Activated gamma-delta T cell (primary cell): ENCODE data around the gene UNC13B.

ENCODE experiments used
- DNase-seq: peaks from one replicate; lab custom pipeline; 2025; lab: John Stamatoyannopoulos, UW

Gene UNC13B

GRCh38 chr9:35431467-35431866 lies 269.7 kb downstream of the UNC13B start:
- no peak for DNase-seq

DNA sequence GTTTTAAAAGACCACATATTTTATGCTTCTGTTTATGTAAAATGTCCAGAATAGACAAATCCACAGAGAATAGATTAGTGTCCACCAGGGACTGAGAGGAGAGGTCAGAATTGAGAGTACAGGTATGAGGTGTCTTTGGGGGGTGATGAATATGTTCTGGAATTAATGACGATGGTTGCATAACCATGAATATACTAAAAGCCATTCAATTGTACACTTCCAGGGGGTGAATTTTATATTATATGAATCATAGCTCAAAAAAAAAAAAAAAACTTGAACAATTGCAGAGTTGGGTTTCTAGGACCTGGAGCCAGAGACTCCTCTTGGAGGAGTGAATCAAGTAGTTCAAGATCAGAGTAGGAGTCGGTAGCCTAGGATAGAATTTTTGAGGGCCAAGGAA lies 270.3 kb downstream of the UNC13B start:
- no peak for DNase-seq

DNA sequence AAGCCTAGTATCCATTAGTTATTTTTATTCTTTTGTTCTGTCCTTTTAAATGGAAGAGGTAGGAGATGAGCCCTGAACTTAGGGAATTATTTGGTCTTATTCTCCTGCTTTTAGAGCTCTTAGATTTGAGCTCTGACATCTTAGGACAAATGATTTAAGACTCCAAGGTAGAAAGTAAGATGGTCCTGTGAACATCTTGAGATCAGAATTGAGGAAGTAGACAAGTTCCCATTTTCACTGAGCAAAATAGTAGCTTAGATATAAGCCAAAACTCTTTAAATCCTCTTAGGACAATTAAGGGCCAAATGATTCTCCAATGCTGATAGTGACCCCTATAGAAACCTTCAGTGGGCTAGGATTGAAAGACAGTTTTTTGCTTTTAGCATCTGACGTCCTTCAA lies 275.1 kb downstream of the UNC13B start:
- no peak for DNase-seq

GRCh38 chr9:35446012-35446411 lies 284.2 kb downstream of the UNC13B start:
- no peak for DNase-seq

- DNase-seq: no peak
These were observed 286.7 kb downstream of the UNC13B start for GRCh38 chr9:35448496-35448895.

DNA sequence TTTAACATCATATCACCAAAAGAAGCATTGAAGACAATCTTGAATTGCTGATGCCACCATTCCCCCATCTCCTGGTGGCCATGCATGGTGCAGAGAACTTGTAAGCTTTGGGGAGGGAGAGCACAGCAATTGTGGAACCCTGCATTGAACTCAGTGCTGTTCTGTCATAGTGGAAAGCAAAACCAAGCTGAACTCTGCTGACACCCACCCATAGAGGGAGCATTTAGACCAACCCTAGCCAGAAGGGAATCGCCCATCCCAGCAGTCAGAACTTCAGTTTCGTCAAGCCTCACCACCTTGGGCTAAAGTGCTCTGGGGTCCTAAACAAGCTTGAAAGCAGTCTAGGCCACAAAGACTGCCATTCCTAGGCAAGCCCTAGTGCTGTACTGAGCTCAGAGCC lies 290.7 kb downstream of the UNC13B start:
- DNase-seq: no peak

- no peak for DNase-seq
These were observed 292.0 kb downstream of the UNC13B start for GRCh38 chr9:35453786-35454185.
